ENCODE results near the gene TSC22D4.
"Not testable (repeated sequence)": the region's sequence is repeated elsewhere in the genome, so short reads cannot be mapped to it uniquely, and the experiment has no call there.

DNA sequence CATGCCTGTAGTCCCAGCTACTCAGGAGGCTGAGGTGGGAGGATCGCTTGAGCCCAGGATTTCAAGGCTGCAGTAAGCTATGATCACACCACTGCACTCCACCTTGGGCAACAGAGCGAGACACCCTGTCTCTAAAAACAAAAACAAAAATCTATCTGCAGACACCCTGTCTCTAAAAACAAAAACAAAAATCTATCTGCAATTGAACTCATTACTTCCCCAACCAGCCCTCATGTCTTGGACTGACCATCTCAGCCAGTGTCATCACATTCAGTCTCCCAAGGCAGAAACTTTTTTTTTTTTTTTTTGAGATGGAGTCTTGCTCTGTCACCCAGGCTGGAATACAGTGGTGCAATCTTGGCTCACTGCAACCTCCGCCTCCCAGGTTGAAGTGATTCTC, 25.0 kb upstream of the TSC22D4 start:
- TF ChIP-seq EZH2 (IDR thresholded peaks at IDR 0.05; ENCODE audit: borderline replicate concordance, low read depth, low read length, severe bottlenecking); POLR2AphosphoS5 (IDR thresholded peaks at IDR 0.05; ENCODE audit: insufficient read depth, low read depth, low read length); POLR2A (IDR thresholded peaks at IDR 0.05; ENCODE audit: low read depth, low read length): not testable (repeated sequence)
